Transverse colon (tissue), 3 donors: ENCODE measurements around the gene VSTM4.

Experiments used
- EP300 ChIP-seq: sonication (generic); formaldehyde crosslinking; IDR thresholded peaks from one replicate; pipeline ENCODE4 v1.6.1; 2017; ENCODE audit warnings: antibody characterized with exemption, low read depth
- TF ChIP-seq, protein P1 (sequence below), 5 experiments: fragments of 200-600 bp in 3 of 5; fragments of 450-650 bp in 2 of 5; sonication (generic) in 3 of 5; IDR thresholded peaks; 1 replicate in 2 of 5; 2 replicates in 3 of 5; pipeline ENCODE4 v1.5.1; 2016 to 2017; ENCODE audit warnings: antibody characterized with exemption in 5 of 5, inconsistent platforms in 3 of 5, mild to moderate bottlenecking in 2 of 5, moderate library complexity in 1 of 5

DNA sequence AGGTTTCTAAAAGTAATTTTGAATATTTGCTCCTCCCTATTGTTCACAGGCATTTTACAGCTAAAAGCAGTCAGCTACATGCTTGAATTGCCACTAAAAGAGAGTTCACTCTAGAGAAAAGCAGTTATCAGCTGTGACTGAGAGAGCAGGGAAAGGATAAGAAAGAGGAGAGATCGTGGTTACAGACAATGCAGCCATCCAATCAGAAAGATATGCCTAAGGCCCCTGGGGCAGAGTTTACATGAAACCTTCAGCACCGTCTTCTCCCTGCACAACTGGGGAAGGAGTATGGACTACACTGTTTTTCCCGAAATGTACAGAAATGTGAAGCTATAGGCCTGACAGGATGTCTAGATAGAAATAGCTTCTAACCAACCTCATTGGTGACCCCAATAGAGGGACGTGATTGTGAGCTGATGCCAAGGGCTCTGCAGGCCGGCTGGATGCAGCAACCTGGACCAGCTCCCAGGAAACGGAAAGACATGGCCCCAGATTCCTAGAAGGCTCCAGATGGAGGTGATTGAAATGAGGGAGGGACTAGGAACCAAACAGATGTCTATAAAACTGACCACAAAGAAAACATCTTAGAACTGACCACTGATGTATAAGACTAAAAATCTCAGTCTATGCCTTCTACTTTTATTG, 3.2 kb upstream of the VSTM4 start:
- TF ChIP-seq, protein P1, sequence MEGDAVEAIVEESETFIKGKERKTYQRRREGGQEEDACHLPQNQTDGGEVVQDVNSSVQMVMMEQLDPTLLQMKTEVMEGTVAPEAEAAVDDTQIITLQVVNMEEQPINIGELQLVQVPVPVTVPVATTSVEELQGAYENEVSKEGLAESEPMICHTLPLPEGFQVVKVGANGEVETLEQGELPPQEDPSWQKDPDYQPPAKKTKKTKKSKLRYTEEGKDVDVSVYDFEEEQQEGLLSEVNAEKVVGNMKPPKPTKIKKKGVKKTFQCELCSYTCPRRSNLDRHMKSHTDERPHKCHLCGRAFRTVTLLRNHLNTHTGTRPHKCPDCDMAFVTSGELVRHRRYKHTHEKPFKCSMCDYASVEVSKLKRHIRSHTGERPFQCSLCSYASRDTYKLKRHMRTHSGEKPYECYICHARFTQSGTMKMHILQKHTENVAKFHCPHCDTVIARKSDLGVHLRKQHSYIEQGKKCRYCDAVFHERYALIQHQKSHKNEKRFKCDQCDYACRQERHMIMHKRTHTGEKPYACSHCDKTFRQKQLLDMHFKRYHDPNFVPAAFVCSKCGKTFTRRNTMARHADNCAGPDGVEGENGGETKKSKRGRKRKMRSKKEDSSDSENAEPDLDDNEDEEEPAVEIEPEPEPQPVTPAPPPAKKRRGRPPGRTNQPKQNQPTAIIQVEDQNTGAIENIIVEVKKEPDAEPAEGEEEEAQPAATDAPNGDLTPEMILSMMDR (IDR thresholded peaks at IDR 0.05) = no peak
- TF ChIP-seq EP300 = no peak
